Tibial nerve (tissue), 4 donors: ENCODE results near the gene BCHE.

Source experiments
- CTCF ChIP-seq, 5 experiments: fragments of 200-600 bp in 3 of 5; fragments of 450-650 bp in 2 of 5; sonication (generic) in 3 of 5; IDR thresholded peaks; one replicate each; pipeline ENCODE4 v1.5.1; 2016 to 2019; ENCODE audit warnings: antibody characterized with exemption in 5 of 5, mild to moderate bottlenecking in 3 of 5, moderate library complexity in 2 of 5
- EP300 ChIP-seq, 2 donors: sonication (generic); formaldehyde crosslinking; IDR thresholded peaks; one replicate each; pipeline ENCODE4 v1.6.1; 2017; ENCODE audit warnings: antibody characterized with exemption in 2 of 2, mild to moderate bottlenecking in 1 of 2
- POLR2A ChIP-seq, 2 donors: fragments of 450-650 bp; IDR thresholded peaks; one replicate each; pipeline ENCODE4 v1.6.1; 2017; ENCODE audit warnings: antibody characterized with exemption in 2 of 2, mild to moderate bottlenecking in 2 of 2, moderate library complexity in 2 of 2

- TF ChIP-seq POLR2A (IDR thresholded peaks at IDR 0.05): no peak
- peak; percentile 12 to 39 (median 22) for TF ChIP-seq CTCF (IDR thresholded peaks at IDR 0.05)
- TF ChIP-seq EP300 (IDR thresholded peaks at IDR 0.05): no peak
Observed at GRCh38 chr3:165854696-165855095, 17.5 kb upstream of the BCHE start.
